Ishikawa (cell line): ENCODE measurements around the gene DNM2.

Experiments
- CEBPB ChIP-seq: IDR thresholded peaks from 2 replicates; pipeline ENCODE4 v1.6.1; 2012
- CREB1 ChIP-seq: IDR thresholded peaks from 2 replicates; pipeline ENCODE4 v1.6.1; 2012; ENCODE audit warnings: low read depth
- EGR1 ChIP-seq: IDR thresholded peaks from 2 replicates; pipeline ENCODE4 v1.6.1; 2012
- EP300 ChIP-seq: IDR thresholded peaks from 2 replicates; pipeline ENCODE4 v1.6.1; 2012; ENCODE audit warnings: borderline replicate concordance
- FOXM1 ChIP-seq: IDR thresholded peaks from 2 replicates; pipeline ENCODE4 v1.6.1; 2012; ENCODE audit warnings: low read depth, borderline replicate concordance
- NFIC ChIP-seq: IDR thresholded peaks from 2 replicates; pipeline ENCODE4 v1.6.1; 2012
- RAD21 ChIP-seq: IDR thresholded peaks from 2 replicates; pipeline ENCODE4 v1.6.1; 2012; ENCODE audit warnings: low read depth
- TAF1 ChIP-seq: IDR thresholded peaks from 2 replicates; pipeline ENCODE4 v1.6.1; 2012; ENCODE audit warnings: low read depth, mild to moderate bottlenecking
- TCF12 ChIP-seq: IDR thresholded peaks from 2 replicates; pipeline ENCODE4 v1.6.1; 2012; ENCODE audit warnings: low read depth
- TEAD4 ChIP-seq: IDR thresholded peaks from 2 replicates; pipeline ENCODE4 v1.6.1; 2012
- YY1 ChIP-seq: IDR thresholded peaks from 2 replicates; pipeline ENCODE4 v1.6.1; 2012; ENCODE audit warnings: low read depth
- ZBTB7A ChIP-seq: IDR thresholded peaks from 2 replicates; pipeline ENCODE4 v1.6.1; 2012; ENCODE audit warnings: low read depth
- TF ChIP-seq, protein P1 (sequence below): IDR thresholded peaks from 2 replicates; pipeline ENCODE4 v1.6.1; 2012
- TF ChIP-seq, protein P2 (sequence below): IDR thresholded peaks from 2 replicates; pipeline ENCODE4 v1.6.1; 2012; ENCODE audit warnings: low read depth, mild to moderate bottlenecking
- TF ChIP-seq, protein P3 (sequence below): IDR thresholded peaks from 2 replicates; pipeline ENCODE4 v1.6.1; 2012

DNM2 gene

DNA sequence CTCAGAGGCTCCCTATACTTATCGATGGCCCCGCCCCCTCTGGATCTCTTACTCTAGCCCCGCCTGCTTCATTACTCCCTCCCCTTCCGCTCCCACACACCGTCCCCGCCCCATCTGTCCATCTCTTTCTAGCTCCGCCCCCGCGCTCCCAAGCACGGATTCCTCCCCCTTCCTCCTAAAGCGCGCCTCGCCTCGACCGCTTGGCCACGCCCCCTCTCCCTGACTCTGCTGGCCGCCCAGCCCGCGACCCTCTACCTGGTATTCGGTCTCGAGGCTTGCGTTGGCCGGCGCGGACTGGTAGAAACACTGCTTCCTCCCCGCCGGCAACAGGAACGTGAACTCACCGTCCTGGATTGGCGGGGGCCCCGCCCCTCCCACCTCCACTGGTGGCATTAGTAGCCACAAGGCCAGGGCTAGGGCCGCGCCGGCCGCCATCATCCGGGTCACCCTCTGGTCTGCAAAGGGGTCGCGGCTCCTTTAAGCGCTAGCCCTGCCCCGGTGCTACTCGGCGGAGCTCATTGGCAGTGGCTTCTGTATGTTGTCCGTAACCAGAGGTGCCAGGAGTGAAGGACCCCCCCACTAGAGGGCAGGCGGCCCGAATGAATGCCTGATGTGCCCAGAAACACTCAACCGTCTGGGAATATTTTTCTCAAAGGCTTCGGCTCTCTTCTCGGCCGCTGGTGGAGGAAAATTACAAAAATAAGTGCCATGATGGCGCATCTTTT is 118.0 kb downstream of the DNM2 start, which contains the start of gene TMED1:
TMED1 (minus strand) TSS at position 459 of the 725 bp plus-strand sequence; CDS start at position 438, 21 bp downstream.
- TF ChIP-seq TEAD4: peak; percentile 18
- TF ChIP-seq ZBTB7A: no peak
- TF ChIP-seq RAD21: no peak
- peak; percentile 76 for TF ChIP-seq TAF1
- peak; percentile 66 for TF ChIP-seq EGR1
- no peak for TF ChIP-seq CREB1
- TF ChIP-seq, protein P1, sequence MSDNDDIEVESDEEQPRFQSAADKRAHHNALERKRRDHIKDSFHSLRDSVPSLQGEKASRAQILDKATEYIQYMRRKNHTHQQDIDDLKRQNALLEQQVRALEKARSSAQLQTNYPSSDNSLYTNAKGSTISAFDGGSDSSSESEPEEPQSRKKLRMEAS: no peak
- no peak for TF ChIP-seq FOXM1
- TF ChIP-seq, protein P2, sequence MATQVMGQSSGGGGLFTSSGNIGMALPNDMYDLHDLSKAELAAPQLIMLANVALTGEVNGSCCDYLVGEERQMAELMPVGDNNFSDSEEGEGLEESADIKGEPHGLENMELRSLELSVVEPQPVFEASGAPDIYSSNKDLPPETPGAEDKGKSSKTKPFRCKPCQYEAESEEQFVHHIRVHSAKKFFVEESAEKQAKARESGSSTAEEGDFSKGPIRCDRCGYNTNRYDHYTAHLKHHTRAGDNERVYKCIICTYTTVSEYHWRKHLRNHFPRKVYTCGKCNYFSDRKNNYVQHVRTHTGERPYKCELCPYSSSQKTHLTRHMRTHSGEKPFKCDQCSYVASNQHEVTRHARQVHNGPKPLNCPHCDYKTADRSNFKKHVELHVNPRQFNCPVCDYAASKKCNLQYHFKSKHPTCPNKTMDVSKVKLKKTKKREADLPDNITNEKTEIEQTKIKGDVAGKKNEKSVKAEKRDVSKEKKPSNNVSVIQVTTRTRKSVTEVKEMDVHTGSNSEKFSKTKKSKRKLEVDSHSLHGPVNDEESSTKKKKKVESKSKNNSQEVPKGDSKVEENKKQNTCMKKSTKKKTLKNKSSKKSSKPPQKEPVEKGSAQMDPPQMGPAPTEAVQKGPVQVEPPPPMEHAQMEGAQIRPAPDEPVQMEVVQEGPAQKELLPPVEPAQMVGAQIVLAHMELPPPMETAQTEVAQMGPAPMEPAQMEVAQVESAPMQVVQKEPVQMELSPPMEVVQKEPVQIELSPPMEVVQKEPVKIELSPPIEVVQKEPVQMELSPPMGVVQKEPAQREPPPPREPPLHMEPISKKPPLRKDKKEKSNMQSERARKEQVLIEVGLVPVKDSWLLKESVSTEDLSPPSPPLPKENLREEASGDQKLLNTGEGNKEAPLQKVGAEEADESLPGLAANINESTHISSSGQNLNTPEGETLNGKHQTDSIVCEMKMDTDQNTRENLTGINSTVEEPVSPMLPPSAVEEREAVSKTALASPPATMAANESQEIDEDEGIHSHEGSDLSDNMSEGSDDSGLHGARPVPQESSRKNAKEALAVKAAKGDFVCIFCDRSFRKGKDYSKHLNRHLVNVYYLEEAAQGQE: peak; percentile 32; the same call in 1 of the 2 replicates
- TF ChIP-seq YY1: peak; percentile 85
- no peak for TF ChIP-seq NFIC
- 0 out of 2 replicates have a peak, but pooled peaks have one; percentile 9 for TF ChIP-seq TCF12
- TF ChIP-seq, protein P3, sequence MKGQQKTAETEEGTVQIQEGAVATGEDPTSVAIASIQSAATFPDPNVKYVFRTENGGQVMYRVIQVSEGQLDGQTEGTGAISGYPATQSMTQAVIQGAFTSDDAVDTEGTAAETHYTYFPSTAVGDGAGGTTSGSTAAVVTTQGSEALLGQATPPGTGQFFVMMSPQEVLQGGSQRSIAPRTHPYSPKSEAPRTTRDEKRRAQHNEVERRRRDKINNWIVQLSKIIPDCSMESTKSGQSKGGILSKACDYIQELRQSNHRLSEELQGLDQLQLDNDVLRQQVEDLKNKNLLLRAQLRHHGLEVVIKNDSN: no peak
- TF ChIP-seq CEBPB: no peak
- no peak for TF ChIP-seq EP300

DNA sequence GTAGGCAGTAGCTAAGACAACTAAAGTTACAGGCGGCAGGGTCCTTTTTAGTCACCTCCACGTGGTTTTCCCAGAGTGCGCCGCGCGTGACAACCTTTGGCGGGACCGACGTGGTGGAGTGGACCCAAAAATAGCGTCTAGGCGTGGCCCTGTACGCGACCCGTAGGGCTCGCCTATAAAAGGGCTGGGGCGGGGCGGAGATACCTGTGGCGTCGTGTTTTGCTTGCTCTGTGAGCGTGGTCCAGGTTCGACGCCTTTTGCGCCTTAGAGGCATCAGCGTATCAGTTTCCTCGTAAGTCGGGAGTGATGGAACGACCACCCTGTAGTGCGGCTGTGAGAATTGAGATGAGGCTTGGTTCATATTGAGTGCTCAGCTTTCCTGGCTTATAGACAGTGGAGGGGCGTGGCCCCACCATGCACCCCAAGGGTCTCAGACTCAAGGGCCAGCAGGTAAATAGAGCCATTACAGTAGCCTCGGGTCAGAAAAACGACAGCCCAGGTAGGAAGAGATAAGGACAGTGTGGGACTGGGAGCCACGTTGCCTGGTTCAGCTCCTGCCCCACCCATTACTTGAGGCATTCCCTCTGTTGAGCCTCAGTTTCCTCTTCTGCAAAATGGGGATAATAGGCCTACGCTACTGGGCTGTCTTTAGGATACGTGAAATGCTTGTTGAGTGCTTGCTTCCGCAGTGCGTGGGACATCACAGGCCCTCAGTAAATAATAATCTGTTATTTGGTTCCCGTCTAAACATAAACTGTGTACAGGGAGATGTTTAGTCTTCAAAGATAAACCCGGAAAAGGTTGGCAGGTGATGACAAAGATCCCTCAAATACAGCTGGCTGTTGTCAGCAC is 118.8 kb downstream of the DNM2 start:
- TF ChIP-seq, protein P3: peak; percentile 97
- TF ChIP-seq EP300 (peak; percentile 28; the same call in 1 of the 2 replicates), NFIC (peak; percentile 48), RAD21 (no peak), TEAD4 (peak; percentile 40), TCF12 (peak; percentile 69; the same call in 1 of the 2 replicates), YY1 (no peak), EGR1 (no peak), ZBTB7A (no peak), CREB1 (no peak), TAF1 (no peak), FOXM1 (no peak), CEBPB (no peak)
- TF ChIP-seq, protein P1: peak; percentile 100
- TF ChIP-seq, protein P2: no peak

DNA sequence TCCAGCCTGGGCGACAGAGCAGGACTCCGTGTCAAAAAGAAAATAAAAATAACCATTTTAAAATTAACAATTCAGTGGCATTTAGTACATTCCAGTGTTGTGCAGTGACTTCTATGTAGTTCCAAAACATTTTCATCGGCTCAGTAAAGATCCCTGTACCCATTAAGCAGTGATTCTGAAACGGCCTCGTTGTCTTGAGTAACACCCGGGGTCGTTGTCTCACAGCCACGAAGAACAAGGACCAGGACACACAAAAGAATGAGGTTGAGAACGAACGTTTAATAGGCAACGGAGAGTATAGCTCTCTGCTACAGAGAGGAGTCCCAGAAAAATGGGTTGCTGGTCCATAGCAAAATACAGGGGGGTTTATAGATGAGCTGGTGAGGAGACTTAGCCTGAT is 120.5 kb downstream of the DNM2 start:
- TF ChIP-seq TCF12 (no peak), EP300 (no peak), EGR1 (no peak), FOXM1 (no peak), CEBPB (no peak), TEAD4 (no peak)

DNA sequence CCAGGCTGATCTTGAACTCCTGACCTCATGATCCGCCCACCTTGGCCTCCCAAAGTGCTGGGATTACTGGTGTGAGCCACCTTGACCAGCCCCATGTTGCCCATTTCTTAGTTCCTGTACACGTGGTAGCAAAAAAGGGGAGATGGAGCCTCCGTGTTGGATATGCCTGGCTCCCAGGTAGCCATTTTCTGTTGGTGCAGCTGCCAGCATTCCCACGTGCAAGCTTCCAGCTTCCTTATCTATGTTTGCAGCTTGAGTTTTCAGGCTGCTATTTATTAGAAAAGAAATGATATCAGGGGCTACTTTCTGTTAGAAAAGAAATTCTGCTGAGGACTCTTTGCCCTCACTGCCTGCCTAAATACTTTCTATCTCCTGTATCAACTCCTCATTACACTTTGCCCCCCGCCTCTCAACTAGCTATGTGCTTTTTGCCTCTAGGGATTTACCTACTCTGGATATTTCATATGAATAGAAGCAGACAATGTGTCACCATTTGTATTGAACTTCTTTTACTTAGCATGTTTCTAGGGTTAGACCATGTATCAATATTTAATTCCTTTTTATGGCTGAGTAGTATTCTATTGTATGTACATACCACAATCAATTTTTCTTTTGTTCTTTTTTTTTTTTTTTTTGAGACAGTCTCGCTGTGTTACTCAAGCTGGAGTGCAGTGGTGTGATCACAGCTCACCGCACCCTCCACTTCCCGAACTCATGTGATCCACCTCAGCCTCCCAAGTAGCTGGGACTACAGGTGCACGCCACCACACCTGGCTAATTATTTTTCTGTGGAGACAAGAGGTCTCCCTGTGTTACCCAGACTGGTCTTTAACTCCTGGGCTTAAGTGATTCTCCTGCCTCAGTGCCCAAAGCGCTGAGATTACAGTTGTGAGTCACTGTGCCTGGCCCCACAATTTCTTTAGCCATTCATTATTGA is 121.5 kb downstream of the DNM2 start:
- TF ChIP-seq, protein P1: no peak
- TF ChIP-seq FOXM1: no peak
- TF ChIP-seq CEBPB: no peak
- TF ChIP-seq TAF1: no peak
- TF ChIP-seq TCF12: no peak
